Measurements from ENCODE around the gene DEF6.

The DEF6 gene

DNA sequence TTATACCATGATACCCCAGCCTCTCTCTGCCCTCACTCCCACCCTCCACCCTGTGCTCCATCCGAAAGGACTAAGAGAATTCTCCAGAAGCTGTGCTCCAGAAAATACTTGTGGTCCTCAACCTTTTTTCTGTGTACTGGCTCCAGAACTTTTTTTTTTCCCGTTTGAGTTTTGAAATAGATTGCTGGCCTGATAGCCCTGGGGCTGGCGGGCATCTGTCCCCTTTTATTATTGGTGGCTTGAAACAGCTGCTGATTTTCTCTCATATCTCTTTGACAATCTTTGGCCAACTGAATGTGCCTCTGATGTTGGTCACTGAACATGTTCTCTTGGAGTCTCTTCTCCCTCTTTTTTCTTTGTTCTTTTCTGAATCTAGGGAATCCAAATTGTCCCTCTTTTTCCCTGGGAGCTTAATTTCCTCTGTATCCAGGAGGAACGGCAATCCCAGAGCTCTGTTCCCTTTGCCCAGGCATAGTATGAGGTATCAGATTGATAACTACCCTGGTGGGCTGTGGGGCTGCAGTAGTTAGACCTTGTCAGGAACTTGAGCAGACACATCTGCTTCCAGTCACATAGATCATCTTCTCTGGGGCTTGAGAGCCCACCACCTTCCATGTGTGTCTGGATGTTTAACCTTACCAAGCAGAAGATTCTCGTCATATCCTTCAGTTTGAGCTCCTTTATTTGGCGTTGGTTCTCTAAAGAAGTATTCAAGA is 46.4 kb downstream of the DEF6 start:
- no peak for DNase-seq (ENCODE audit: low spot score)

DNA sequence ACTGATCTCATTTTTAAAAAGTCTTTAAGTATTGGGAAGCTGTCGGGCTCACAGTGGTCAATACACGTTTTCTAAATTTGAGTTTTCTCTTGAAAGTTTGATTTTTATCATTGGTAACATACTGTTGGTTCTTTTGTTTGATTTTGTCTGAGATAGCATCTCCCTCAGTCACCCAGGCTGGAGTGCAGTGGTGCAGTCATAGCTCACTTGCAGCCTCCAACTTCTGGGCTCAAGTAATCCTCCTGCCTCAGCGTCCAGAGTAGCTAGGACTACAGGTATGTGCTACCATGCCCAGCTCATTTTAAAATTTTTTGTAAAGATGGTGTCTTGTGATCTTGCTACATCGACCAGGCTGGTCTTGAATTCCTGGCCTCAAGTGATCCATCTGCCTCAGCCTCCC is 53.8 kb downstream of the DEF6 start:
- no peak for DNase-seq (ENCODE audit: low spot score)

DNA sequence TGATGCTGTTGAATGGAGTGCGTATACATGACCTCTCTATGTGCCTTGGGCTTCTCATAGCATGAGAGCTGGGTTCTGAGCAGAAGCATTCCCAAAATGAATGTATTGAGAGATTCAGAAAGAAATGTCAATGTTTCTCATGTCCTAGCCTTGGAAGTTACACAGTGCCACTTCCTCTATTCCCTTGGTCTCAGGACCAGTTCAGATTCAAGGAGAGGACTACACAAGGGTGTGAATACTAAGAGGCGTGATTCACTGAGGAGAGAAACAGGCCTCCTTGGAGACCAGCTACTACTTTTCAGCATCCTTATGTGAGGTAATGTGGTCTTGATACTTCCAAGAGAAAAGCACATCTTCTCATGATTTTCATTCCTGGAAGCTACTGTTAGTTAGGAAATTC is 55.1 kb downstream of the DEF6 start:
- no peak for DNase-seq (ENCODE audit: low spot score)

DNA sequence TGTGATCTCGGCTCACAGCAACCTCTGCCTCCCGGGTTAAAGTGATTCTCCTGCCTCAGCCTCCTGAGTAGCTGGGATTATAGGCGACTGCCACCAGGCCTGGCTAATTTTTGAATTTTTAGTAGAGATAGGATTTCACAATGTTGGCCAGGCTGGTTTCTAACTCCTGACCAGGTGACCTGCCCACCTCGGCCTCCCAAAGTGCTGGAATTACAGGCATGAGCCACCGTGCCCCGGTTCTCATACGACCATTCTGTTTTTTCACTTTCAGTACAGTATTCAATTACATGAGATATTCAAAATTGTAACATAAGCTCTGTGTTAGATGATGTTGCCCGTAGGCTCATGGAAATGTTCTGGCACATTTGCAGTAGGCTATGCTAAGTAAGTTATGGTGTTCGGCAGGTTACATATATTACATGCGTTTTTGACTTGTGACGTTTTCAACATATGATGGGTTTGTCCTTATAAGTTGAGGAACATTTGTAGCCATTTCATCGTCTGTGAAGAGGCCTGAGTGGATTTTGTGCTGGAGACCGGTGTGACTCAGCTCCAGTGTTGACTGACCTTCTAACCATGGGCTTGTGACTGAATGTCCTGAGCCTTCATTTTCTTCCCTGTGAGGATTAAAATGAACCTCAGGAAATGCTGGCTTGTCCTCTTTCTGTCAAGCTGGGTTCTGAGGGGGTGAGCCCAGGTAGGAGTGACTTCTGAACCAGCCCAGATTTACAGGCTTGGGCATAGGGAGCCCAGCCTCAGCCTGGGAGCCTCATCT is 56.9 kb downstream of the DEF6 start:
- no peak for DNase-seq (ENCODE audit: low spot score)

DNA sequence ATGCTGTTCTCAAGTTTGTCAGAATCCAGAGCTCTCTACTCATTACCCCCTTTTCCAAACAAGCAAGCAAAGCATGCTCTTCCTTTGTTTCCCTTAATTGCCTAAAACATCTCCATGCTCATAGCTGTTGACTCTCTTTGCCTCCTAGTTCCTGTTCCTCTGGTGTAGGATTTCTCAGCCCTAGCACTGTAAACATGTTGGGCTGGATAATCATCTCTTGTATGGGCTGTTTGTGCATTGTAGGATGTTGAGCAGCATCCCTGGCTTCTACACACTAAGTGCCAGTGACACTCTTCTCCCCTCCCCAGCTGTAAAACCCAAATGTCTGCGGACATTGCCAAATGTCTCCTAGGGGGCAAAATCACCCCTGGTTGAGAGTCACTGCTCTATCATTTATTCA is 58.8 kb downstream of the DEF6 start:
- no peak for DNase-seq (ENCODE audit: low spot score)

DNA sequence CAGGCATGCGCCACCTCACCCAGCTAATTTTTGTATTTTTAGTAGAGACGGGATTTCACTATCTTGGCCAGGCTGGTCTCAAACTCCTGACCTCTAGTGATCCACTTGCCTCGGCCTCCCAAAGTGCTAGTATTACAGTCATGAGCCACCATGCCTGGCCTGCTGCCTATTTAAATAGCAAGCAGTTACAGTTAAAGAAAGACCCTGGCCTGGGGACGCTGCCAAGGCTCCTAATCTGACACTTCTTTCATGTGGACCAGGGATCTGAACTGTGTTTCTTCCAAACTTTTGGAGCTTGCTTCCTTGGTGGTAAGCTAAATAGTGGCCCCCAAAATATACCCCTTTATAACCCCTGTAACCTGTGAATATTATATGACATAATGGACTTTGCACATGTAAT is 60.1 kb downstream of the DEF6 start:
- DNase-seq (ENCODE audit: low spot score) = no peak

DNA sequence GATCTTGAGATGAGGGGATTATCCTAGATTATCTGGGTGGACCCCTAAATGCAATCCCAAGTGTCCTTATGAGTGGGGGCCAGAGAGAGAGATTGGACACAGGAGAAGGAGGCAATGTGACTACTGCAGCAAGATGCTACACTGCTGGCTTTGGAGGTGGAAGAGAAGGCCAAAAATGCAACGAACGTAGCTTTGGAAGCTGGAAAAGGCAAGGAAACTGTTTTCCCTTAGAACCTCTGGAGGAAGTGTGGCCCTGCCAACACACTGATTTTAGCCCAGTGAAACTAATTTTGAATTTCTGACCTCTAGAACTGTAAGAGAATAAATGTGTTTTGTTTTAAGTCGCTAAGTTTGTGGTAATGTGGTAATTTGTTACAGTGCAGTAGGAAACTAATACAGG is 60.5 kb downstream of the DEF6 start:
- DNase-seq (ENCODE audit: low spot score) = no peak

DNA sequence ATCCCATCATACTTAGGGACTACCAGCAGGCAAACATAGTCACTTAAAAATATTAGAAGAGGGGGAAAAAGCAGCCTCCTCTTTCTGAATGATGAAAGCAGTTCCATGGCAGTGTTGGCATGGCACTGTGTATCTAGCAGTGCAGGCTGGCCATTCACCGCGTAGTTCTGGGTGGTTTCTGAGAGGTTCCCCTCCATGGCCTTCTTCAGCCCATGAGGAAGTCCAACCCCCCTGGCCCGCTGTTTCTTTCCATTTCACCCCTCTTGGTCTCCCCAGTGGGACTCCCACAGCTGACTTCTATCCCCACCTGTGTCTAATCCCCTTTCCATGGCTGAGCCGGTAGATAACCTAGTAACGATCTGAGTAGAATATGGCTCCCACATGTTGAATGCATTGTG is 61.7 kb downstream of the DEF6 start:
- no peak for DNase-seq (ENCODE audit: low spot score)

DNA sequence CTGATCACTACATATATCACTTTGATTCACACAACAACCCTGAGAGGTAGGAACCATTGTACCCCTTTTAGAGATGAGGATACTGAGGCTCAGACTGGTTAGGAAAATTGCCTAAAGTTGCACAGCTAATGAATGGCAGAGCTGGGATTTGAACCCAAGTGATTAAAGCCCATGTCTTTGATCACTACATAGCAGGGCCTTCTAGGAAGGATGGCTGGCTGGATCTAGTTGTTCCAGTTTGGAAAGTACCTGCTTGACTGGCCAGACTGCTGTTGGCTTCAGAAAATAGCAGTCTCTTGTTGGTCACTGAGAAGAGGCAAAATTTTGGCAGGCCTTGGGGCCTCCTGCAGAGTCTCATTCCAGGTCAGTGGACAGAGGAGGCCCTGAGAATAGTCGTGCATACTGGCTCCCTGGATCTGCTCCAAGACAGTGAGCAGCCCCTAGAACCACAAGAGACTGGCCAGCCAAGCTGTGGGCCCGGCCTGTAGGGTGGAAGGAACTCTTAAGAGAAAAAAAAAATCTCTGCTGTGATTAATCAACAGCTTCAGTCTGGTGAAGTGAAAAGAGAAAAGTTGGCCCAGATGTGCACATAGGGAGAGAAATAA is 62.2 kb downstream of the DEF6 start:
- DNase-seq (ENCODE audit: low spot score) = no peak

DNA sequence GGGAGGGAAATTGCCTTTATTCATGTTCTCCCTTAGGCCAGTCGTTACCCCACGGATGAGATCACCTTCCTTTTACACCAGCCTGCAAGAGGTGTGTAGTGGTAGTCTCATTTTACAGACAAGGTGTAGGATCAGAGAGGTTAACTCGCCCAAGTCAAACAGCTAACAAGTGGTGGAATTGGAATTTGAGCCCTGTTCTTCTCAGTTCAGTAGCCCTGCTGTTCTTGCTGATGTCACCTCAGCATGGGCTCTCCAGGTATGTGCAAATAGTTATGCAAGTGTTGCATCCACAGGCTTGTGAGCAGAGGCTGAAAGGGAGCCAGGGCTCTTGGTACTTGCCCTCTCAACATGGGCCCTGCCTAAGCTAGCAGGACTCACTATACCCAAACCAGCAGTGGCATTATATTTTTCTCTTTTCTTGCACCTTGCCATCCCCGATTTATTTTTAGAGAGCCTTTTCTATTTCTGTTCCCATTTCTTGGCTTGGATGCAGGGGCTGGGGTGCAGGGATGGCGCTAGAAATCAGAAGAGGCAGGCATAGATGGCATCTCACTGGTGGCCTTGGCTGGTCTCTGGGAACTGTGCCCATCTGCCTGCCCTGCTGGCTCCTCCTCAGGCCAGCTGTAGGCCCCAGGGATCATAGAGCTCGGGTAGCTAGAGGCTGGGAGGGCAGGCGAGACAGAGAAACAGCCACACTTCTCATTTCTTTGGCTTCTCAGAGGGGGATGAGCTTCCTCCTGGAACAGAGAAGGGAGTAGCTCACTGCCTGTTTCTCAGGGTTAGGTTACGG is 62.9 kb downstream of the DEF6 start:
- no peak for DNase-seq (ENCODE audit: low spot score)

DNA sequence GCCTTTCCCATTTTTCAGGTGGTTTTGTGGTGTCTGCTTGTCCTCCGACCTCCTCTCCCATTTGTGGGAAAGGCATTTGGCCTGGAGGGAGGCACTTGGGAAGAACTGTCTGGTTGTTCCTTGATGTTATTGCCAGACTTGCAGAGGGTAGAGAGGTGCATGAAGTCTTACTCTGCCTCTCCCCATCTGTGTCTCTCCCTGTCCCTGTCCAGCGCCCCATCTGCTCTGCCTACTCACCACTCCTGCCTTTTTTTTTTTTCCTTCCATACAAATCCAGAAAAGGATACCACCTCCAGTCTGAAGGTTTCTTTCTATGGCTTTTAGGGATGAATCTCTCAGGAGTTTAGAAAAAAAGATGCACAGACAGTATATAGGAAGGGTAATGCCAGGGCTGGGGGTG is 64.6 kb downstream of the DEF6 start:
- no peak for DNase-seq (ENCODE audit: low spot score)

DNA sequence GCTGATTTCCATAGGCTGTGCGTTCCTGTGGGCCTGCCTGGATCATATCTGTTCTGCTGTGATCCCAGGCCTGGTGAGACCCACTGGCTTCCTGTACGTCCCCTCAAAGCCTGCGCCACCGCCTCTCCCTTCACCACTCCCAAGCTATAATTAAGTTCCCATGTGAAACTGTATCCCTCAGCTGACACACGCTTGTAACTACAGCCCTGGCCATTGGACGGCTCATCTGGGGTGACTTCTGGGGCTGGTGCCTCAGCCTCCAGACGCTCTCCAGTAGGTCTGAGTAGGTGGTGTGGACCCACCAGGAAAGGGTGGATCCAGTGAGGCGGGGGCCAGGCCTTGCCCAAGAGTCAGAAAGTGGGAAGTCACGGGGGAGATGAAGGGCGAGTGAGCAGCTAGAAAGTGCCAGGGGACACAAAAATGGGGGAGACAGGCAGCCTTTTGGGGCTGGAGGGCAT is 65.7 kb downstream of the DEF6 start:
- no peak for DNase-seq (ENCODE audit: low spot score)

DNA sequence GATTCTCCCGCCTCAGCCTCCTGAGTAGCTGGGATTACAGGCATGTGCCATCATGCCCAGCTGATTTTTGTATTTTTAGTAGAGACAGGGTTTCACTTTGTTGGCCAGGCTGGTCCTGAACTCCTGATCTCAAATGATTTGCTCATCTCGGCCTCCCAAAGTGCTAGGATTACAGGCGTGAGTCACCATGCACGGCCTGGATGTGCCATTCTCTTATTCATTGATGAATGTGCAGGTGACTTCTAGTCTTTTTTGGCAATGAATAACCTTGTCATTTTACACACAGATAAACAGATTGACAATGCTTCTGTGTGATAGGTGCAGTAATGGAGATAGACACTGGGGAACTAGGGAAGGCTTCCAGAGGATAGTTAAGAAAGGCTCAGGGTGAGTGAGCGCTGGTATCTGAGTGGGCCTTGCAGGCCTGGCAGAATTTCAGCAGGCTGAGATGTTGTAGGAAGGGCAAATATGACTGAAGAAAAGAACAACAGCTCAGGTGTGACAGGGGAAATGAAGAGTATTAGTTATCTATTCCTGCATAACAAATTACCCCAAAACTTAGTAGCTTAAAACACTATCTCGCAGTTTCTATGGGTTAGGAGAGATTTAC is 68.1 kb downstream of the DEF6 start:
- DNase-seq (ENCODE audit: low spot score) = no peak

DNA sequence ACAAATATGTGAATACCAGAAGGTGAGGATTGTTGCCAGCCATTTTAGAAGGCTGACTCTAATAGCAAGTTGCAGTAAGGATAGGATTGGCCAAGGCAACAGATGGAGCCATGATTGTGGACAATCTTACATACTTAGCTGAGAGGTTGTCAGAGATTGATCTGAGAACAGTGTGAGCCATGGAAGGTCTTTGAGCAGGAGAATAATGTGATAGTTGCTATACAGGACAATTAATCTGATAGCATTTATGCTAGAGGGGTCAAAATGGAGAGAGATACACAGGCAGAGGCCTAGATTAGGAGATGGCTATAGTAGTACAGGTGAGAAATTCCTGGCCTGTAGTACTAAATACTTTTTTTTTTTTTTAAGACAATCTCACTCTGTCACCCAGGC is 68.6 kb downstream of the DEF6 start:
- DNase-seq (ENCODE audit: low spot score) = no peak

DNA sequence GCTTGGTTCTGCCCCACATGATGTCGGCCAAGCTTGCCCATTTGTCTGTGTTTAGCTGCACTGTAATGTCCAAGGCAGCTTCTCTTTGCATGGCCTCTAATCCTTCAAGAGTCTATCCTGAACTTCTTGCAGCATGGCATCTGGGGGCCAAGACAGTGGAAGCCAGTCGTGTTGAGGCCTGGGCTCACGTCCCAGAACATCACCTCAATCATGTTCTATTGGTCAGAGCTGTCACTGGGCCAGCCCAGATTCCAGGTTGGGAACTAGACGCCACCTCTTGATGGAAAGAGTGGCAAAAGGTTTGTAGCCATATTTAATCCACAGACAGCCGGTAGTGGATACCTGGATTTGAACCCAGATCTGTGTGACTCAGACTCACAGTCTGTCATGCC is 70.0 kb downstream of the DEF6 start:
- no peak for DNase-seq (ENCODE audit: low spot score)

DNA sequence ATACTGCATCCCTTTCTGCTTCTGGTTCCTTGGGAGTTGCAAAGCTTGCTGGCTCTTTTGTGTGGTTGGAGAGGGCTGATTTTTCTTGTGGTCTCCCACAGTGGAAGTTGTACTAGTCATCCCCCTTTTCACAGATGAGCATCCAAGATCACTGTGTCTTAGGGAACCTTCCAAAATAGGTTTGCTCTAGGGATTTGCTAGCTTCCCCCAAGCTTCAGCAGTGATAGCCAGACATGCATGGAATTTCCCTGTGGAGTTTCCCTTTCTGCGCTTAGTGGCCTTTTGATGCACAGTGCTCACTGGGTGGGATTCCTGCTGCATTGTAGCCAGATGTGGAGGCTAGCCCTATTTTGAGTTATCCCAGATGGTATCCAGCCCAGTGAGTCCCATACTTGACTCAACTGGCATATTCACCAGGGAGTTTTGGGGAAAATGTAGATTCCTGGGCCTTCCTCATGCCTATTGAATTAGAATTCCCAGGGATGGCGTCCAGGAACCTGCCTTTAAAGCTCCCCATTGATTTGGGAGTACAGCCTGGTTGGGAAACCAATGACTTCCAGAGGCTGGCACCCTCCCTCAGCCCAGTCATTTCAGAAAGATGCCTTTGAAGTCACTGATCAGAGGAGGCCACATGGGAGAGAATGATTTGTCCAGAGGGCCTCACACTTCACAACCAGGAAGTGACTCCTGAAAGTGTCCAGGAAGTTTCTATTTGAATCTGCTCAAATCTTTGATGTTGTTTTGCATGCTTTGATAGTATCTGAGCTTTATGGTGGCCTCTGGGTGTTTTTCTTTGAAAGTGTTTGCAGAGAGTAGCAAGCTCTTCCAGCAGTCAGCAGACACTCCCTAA is 70.6 kb downstream of the DEF6 start:
- DNase-seq (ENCODE audit: low spot score) = peak; percentile 73

DNA sequence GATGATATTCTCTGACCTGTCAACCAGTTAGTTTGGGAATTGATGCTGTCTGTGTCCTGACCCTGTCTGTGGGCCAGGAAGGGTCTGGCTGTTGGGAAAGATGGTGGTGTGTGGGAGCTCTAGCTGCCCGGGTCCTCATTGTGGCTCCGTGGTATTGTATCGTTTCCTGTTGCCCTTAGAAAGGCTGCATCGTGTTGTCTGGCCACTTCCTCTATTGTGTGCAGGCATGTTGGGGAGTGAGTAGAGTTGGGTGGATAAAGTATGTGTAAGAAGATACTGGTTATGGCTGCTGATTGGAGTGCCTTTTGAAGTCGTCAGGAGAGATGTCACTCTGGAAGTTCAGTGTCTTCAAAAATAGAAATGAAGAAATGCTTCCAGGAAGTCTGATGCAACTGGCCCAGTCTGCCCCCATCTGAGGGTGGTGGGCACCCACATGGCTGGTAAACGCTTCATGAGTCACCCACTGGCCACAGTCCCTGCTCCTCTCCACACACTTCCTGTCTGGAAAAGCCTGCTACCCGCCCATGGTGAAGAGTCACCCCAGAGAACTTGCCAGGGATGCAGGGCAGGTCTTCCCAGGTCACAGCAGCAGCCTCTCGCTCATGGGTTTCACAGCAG is 72.6 kb downstream of the DEF6 start:
- DNase-seq (ENCODE audit: low spot score) = peak; percentile 97

DNA sequence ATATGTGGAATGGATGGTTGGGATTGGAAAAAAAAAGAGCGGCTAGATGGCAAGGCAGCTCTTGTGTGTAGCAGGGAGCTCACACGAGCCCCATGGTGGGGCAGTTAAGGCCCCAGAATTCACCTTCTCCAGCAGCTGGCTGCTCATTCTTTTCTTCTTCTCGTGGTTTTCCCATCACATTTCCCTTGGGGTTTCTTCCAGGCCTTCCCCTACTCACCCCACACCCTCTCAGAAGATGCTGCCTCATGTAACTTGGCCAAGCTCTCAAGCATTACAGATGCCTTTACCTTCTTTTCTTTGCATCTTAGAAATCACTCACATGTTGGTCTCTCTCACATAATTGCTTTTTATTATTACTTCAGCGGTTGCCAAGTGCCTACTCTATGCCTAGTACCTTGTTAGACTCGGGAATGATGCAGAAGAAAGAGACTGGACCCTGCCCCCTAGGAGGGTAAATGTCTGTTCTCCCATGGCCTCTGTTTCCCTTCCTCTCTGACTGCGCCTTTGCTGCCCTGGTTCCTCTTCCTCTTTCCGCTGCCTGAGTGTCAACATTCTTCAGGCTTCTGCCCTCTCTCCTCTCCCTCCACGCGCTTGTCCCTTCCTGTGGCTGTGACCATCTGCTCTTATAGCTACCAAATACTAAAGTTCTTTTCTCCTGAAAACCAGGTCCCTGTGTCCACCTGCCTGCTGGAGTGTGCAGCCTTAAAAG is 73.3 kb downstream of the DEF6 start:
- no peak for DNase-seq (ENCODE audit: low spot score)

Data from kidney capillary endothelial cell (primary cell).